Suprapubic skin (tissue), 3 donors: ENCODE results near the gene DNAJC11.

Source experiments
- CTCF ChIP-seq, 2 donors: fragments of 200-600 bp in 1 of 2; fragments of 450-650 bp in 1 of 2; sonication (generic) in 1 of 2; IDR thresholded peaks; one replicate each; pipeline ENCODE4 v1.5.1; 2016 to 2019; ENCODE audit warnings: antibody characterized with exemption in 2 of 2, mild to moderate bottlenecking in 1 of 2, moderate library complexity in 1 of 2
- POLR2A ChIP-seq, 2 donors: fragments of 450-650 bp; IDR thresholded peaks; one replicate each; pipeline ENCODE4 v1.6.1; 2017; ENCODE audit warnings: antibody characterized with exemption in 2 of 2, mild to moderate bottlenecking in 2 of 2, moderate library complexity in 2 of 2

- TF ChIP-seq POLR2A (IDR thresholded peaks at IDR 0.05) = no peak
- TF ChIP-seq CTCF (IDR thresholded peaks at IDR 0.05) = peak; percentile 60 to 88
Observed at GRCh38 chr1:6727535-6727934, 25.9 kb upstream of the DNAJC11 start.
